ELF-1 (cell line): ENCODE data around the gene SIGLEC15.
"Not testable (repeated sequence)": the region's sequence is repeated elsewhere in the genome, so short reads cannot be mapped to it uniquely, and the experiment has no call there.

Experiments
- DNase-seq: peaks from one replicate; pipeline ENCODE4 v3.0.0-alpha.2; 2016; ENCODE audit warnings: low read depth, low spot score

Gene SIGLEC15

GRCh38 chr18:45820106-45820745 lies 5.2 kb upstream of the SIGLEC15 start:
- DNase-seq, result no peak

GRCh38 chr18:45821026-45821425 lies 4.4 kb upstream of the SIGLEC15 start:
- no peak for DNase-seq

GRCh38 chr18:45821711-45822110 lies 3.8 kb upstream of the SIGLEC15 start:
- no peak for DNase-seq

- DNase-seq, result no peak
Measured at GRCh38 chr18:45826084-45826483, 609 bp downstream of the SIGLEC15 start.

GRCh38 chr18:45826716-45827115 lies 1.2 kb downstream of the SIGLEC15 start:
- not testable (repeated sequence) for DNase-seq

- DNase-seq, result peak; percentile 89
Measured at GRCh38 chr18:45828917-45829811, 3.7 kb downstream of the SIGLEC15 start.

- no peak for DNase-seq
Measured at GRCh38 chr18:45829855-45830254, 4.4 kb downstream of the SIGLEC15 start.

- no peak for DNase-seq
Measured at GRCh38 chr18:45830917-45831316, 5.4 kb downstream of the SIGLEC15 start.

- DNase-seq, result no peak
Measured at GRCh38 chr18:45833846-45834245, 8.4 kb downstream of the SIGLEC15 start.

- no peak for DNase-seq
Measured at GRCh38 chr18:45834306-45834705, 8.8 kb downstream of the SIGLEC15 start.

GRCh38 chr18:45835057-45835636 lies 9.7 kb downstream of the SIGLEC15 start:
- no peak for DNase-seq

GRCh38 chr18:45836242-45837205 lies 11.0 kb downstream of the SIGLEC15 start:
- no peak for DNase-seq

GRCh38 chr18:45837283-45838070 lies 12.0 kb downstream of the SIGLEC15 start:
- DNase-seq, result peak; percentile 66

GRCh38 chr18:45838302-45839070 lies 13.0 kb downstream of the SIGLEC15 start:
- peak; percentile 34 for DNase-seq

GRCh38 chr18:45839414-45840395 lies 14.2 kb downstream of the SIGLEC15 start:
- peak; percentile 83 for DNase-seq

- DNase-seq, result no peak
Measured at GRCh38 chr18:45841060-45841764, 15.7 kb downstream of the SIGLEC15 start.

GRCh38 chr18:45841765-45842442 lies 16.4 kb downstream of the SIGLEC15 start:
- no peak for DNase-seq
